Lung (tissue), 12 donors: ENCODE results near the gene ACOT13. TPM values are rescaled to one million over a fixed set of nuclear protein-coding genes. Genes with fewer than 3 reads are reported as not detected.
"Not testable (repeated sequence)": the region's sequence is repeated elsewhere in the genome, so short reads cannot be mapped to it uniquely, and the experiment has no call there.

Experiments
- ATAC-seq: fragments of 200-7000 bp; cut with Tn5 transposase; one replicate; pipeline ENCODE4 v1.9.1; 2020; ENCODE audit warnings: moderate number of reproducible peaks; ENCODE audit not compliant: insufficient read depth, low FRiP score
- DNase-seq, 3 donors: peaks; one replicate each; pipeline ENCODE4 v3.0.0-alpha.2; 2013 to 2017
- H3K27ac ChIP-seq, 2 donors: one replicate each; pipeline ENCODE4 v1.5.1; 2013; ENCODE audit warnings: mild to moderate bottlenecking in 2 of 2, moderate library complexity in 2 of 2, control low read depth in 1 of 2, inconsistent platforms in 1 of 2, low read depth in 1 of 2, low read length in 1 of 2
- H3K27me3 ChIP-seq, 3 donors: one replicate each; pipeline ENCODE4 v1.5.1; 2013; ENCODE audit warnings: low read length in 2 of 3; ENCODE audit not compliant: control insufficient read depth in 3 of 3, insufficient read depth in 3 of 3
- H3K36me3 ChIP-seq, 4 donors: one replicate each; pipeline ENCODE4 v1.5.1; 2013; ENCODE audit warnings: low read length in 4 of 4, mild to moderate bottlenecking in 1 of 4, moderate library complexity in 1 of 4; ENCODE audit not compliant: control insufficient read depth in 4 of 4, insufficient read depth in 4 of 4
- H3K4me1 ChIP-seq, 5 donors: one replicate each; pipeline ENCODE4 v1.5.1; 2013; ENCODE audit warnings: low read length in 5 of 5, mild to moderate bottlenecking in 2 of 5, moderate library complexity in 1 of 5; ENCODE audit not compliant: control insufficient read depth in 5 of 5, insufficient read depth in 5 of 5
- H3K4me3 ChIP-seq: one replicate; pipeline ENCODE4 v1.5.1; 2013; ENCODE audit warnings: mild to moderate bottlenecking, control low read depth, moderate library complexity
- H3K9ac ChIP-seq, 2 donors: one replicate each; pipeline ENCODE4 v1.5.1; 2013; ENCODE audit warnings: low read length in 2 of 2, control low read depth in 1 of 2; ENCODE audit not compliant: insufficient read depth in 1 of 2
- H3K9me3 ChIP-seq, 4 donors: one replicate each; pipeline ENCODE4 v1.5.1; 2013; ENCODE audit warnings: low read length in 3 of 4, mild to moderate bottlenecking in 1 of 4, moderate library complexity in 1 of 4; ENCODE audit not compliant: control insufficient read depth in 4 of 4, insufficient read depth in 3 of 4
- CTCF ChIP-seq: IDR thresholded peaks from 2 replicates; pipeline ENCODE4 v1.5.1; 2012; ENCODE audit warnings: mild to moderate bottlenecking; ENCODE audit errors: control extremely low read depth, extremely low read depth
- WGBS, 2 donors: extraction: QIAGEN DNeasy Blood & Tissue Kit; methylation state at CpG; one replicate each; pipeline ENCODE4 v1.1.7; 2013; 5-methylcytosine and 5-hydroxymethylcytosine counted together
- polyA plus RNA-seq, 2 donors: library from polyadenylated mRNA; stranded (reverse); fragments of 200-250 nt; gene quantifications; one replicate each; pipeline ENCODE4 v1.2.1, GENCODE V29; 2013
- total RNA-seq, 2 donors: library from RNA; depleted of rRNA in 1 of 2; stranded (reverse); fragments of >200 nt in 1 of 2; gene quantifications; one replicate each; pipeline ENCODE4 v1.2.1, GENCODE V29; 2014 to 2021
- donor health status: control.
- donor health status: control.
- donor health status: Bipolar disorder and iron deficiency.
- donor health status: healthy.
- donor health status: DM: yes; HTN: yes; CAD: no.

ACOT13 gene
- total and polyA plus RNA-seq, 4 donors = 4.7 to 59.3 (median 14.3) TPM

- H3K27me3 ChIP-seq = no peaks in the 10 kb centered on the region
- no peaks in the 10 kb centered on the region for H3K9me3 ChIP-seq
- peaks cover 0 to 8% (median 3%) of the 10 kb centered on the region in 4 donors for H3K36me3 ChIP-seq
- DNase-seq = peak; percentile 100
- H3K4me3 ChIP-seq = peak overlapping the region; percentile 98
- no peak for TF ChIP-seq CTCF
- peaks cover 3 to 27% (median 4%) of the 10 kb centered on the region in 5 donors for H3K4me1 ChIP-seq
- ATAC-seq = peak; percentile 86
- H3K9ac ChIP-seq = peak overlapping the region; percentile 97 to 100
- H3K27ac ChIP-seq = peak overlapping the region; percentile 98 to 100
- WGBS, 2 donors = 0% methylated on average over 60 of the region's 60 CpGs
Observed at GRCh38 chr6:24720604-24721460, 54.0 kb downstream of the ACOT13 start.

- H3K27ac ChIP-seq = peak overlapping the region; percentile 87 to 98
- H3K4me1 ChIP-seq = peaks cover 2 to 25% (median 4%) of the 10 kb centered on the region in 5 donors
- ATAC-seq = peak; percentile 44
- H3K9ac ChIP-seq = peak overlapping the region; percentile 93 to 98
- H3K9me3 ChIP-seq = no peaks in the 10 kb centered on the region
- no peaks in the 10 kb centered on the region for H3K27me3 ChIP-seq
- TF ChIP-seq CTCF = no peak
- peaks cover 0 to 5% (median 0%) of the 10 kb centered on the region in 4 donors for H3K36me3 ChIP-seq
- 5 to 6% methylated on average over 26 of the region's 26 CpGs for WGBS, 2 donors
- no peak for DNase-seq
- H3K4me3 ChIP-seq = peak overlapping the region; percentile 59
Observed at GRCh38 chr6:24721461-24722215, 54.8 kb downstream of the ACOT13 start.

DNA sequence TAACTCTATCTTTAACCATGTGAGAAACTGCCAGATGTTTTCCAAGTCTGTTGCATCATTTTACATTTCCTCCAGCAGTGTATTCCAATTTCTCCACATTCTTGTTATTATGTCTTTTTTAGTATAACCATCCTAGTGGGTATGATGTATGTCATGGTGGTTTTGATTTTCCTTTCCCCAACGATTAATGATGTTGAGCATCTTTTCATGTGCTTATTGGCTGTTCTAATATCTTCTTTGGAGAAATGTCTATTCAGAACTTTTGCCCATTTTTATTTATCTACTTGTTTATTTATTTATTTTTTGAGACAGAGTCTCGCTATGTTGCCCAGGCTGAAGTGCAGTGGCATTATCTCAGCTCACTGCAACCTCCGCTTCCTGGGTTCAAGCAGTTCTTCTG is 56.4 kb downstream of the ACOT13 start:
- Histone ChIP-seq H3K4me3 (no peak overlapping the region), H3K36me3 (peaks cover 0 to 5% (median 0%) of the 10 kb centered on the region in 4 donors), H3K9ac (no peak overlapping the region), H3K4me1 (peaks cover 0 to 9% (median 0%) of the 10 kb centered on the region in 5 donors), H3K27ac (no peak overlapping the region), H3K9me3 (no peaks in the 10 kb centered on the region), H3K27me3 (no peaks in the 10 kb centered on the region)
- ATAC-seq (no peak), DNase-seq (no peak)
- no peak for TF ChIP-seq CTCF
- WGBS, 2 donors = 93 to 97% methylated on average over 3 of the region's 3 CpGs

DNA sequence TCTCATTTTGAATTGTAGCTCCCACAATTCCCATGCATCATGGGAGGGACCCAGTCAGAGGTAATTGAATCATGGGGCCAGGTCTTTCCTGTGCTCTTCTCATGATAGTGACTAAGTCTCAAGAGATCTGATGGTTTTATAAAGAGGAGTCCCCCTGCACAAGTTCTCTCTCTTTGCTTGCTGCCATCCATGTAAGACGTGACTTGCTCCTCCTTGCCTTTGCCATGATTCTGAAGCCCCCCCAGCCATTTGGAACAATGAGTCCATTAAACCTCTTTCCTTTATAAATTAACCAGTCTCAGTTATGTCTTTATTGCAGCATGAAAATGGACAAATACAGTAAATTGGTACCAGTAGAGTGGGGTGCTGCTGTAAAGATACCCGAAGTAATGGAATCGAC is 63.8 kb downstream of the ACOT13 start:
- DNase-seq, H3K27ac ChIP-seq, H3K27me3 ChIP-seq, H3K9me3 ChIP-seq, H3K36me3 ChIP-seq, H3K9ac ChIP-seq, H3K4me3 ChIP-seq, H3K4me1 ChIP-seq, ATAC-seq: not testable (repeated sequence)
- 77 to 97% methylated on average over 3 of the region's 3 CpGs for WGBS, 2 donors

- 92 to 95% methylated on average over 6 of the region's 6 CpGs for WGBS, 2 donors
- H3K4me3 ChIP-seq, H3K27ac ChIP-seq, ATAC-seq, DNase-seq, H3K27me3 ChIP-seq, H3K4me1 ChIP-seq, H3K36me3 ChIP-seq, H3K9ac ChIP-seq, H3K9me3 ChIP-seq: not testable (repeated sequence)
Observed at GRCh38 chr6:24731456-24732134, 64.7 kb downstream of the ACOT13 start.
